KG1 (cell line): Measurements from ENCODE around the gene LRRK2.
"Not testable (repeated sequence)": the region's sequence is repeated elsewhere in the genome, so short reads cannot be mapped to it uniquely, and the experiment has no call there.

Experiments used
- DNase-seq: peaks from one replicate; lab custom pipeline; 2025; lab: John Stamatoyannopoulos, UW

LRRK2 gene

GRCh38 chr12:40248585-40249297 lies 23.9 kb downstream of the LRRK2 start:
- no peak for DNase-seq

- DNase-seq: not testable (repeated sequence)
Observed at GRCh38 chr12:40250652-40251051, 25.9 kb downstream of the LRRK2 start.

- DNase-seq: no peak
Observed at GRCh38 chr12:40253936-40254335, 29.1 kb downstream of the LRRK2 start.

DNA sequence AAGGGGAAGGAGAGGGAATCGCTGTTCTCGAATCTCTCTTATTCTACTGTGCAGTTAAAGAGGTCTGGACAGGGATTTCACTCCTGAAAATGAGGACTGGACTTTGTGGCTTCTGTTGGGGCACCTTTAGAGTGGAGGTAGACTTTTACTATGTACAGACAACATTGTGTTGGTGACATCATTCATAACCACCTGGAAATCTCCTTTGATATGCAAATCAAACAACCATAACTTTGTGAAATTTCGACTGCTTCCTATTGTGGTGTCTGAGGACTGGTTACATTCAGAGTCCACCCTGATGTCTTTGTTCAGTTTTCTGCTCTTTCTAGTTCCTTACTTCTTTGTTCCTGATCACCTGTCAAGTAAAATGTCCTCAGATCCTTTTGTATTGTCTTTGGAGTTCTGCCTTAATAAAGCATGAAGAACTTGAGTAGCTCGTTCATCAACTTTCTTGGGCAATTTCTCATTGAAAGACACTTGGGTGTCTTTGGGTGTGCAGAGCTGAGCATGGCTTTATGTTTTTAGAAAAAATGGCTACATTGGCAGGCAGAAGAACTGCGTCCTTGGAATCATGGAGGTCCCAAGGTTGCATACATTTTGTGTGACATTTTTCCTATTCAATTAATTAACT lies 29.8 kb downstream of the LRRK2 start:
- DNase-seq: no peak

GRCh38 chr12:40258371-40258770 lies 33.6 kb downstream of the LRRK2 start:
- DNase-seq: no peak

DNA sequence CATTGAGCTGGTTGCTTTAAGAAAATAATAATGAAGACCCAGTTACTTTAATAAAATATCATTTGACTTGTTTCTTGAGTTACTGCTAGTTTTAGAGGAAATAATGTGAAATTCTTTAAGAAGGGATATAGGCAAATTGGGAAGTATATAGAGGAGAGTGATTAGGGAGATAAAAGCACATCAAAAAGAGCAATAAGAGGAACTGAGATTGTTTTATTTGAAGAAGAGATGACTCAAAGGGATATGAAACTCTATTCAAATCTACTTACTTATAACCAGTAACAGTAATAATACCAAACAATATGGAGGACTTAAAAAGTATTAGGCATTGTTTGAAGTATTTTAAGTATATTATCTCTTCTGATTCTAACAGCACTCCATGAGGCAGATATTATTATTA lies 37.1 kb downstream of the LRRK2 start:
- no peak for DNase-seq

- DNase-seq: no peak
Observed at GRCh38 chr12:40262657-40263056, 37.9 kb downstream of the LRRK2 start.

DNA sequence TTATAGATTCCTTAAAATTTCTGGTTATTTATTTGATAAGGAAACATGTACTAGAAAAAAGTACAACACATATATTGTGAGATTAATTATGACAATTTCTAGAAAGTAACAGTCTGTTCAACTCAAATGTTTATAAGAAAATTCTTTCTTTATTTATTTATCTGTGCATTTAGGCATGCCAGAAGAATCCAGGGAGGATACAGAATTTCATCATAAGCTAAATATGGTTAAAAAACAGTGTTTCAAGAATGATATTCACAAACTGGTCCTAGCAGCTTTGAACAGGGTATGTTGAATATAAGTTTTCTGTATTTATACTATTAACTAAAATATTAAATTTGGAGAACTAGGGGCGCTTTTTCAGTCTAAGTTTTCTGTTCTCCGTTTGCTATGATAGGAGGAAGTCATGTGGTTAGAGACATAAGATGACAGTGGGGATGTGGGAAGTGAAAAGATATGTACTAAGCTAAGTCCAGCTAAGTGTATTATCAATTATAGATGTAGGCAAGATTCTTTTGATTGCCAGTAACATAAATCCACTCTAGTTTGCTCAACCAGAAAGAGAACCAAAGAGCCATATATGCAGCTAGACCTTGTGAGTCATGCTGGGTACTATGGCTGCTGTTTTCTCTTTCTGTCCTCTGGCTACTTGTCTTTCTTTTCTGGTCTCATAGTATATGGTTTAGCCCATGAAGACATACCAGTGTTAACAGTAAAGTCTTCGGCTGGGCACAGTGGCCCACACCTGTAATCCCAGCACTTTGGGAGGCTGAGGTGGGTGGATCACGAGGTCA lies 39.0 kb downstream of the LRRK2 start:
- no peak for DNase-seq

DNA sequence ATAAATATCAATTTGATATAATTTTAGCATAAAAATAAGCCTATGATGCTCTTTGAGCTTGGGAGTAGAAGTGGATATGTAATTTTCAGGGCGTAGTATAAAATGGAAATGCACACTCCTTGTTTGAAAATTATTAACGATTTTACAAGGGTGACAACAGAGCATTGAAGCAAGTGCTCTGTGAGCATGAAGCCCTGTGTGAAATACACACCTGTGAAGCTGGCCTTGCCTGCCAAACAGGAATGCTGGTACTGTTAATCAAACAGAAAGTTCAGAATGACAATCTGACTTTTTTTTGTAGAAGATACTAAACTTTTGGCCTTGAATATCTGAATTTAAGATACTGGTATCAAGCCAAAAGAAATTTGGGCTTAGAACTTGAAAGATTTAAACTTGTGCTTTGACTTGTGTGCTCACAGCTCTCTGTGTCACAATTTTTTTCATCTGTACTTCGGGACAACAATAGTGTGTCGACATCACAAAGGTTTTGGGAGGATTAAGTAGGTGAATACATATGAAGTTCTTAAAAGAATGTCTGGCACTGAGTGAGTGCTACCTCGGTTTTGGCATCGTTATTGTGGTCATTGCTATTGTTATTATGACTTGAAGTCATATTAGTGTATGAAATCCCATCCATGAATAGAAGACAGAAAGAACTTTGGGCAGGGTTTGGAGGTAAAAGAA lies 47.3 kb downstream of the LRRK2 start:
- no peak for DNase-seq

- DNase-seq: no peak
Observed at GRCh38 chr12:40281791-40282364, 57.1 kb downstream of the LRRK2 start.

- no peak for DNase-seq
Observed at GRCh38 chr12:40286583-40286982, 61.8 kb downstream of the LRRK2 start.

- no peak for DNase-seq
Observed at GRCh38 chr12:40287369-40287975, 62.7 kb downstream of the LRRK2 start.

DNA sequence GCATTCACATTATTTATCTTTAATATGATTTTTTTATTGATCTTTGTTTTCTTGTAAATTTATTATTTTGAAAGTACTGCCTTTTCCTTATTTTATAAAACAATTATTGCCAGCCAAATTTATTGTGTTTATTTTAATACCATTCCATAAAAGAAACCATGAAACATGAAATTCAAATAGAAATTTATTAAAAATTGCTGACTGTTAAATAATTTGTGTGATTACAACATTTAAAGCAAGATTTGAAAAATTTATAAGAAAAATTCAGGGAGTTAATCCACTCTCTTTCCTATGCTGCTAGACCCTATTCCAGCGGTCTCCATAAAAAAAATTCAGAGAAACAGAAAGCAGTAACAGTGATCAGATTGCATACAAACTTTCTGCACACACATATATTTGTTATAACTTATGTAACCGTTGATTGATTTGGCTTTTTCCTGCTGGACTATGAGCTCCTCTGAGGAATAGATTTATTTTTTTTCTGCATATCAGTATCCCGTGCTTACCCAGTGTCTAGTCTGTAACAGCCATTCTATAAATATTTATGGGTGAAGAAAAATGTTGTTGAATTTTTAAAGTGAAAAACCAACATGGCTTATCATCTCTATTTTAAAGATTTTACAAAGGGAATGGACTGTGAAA lies 68.1 kb downstream of the LRRK2 start:
- no peak for DNase-seq

GRCh38 chr12:40298341-40298740 lies 73.5 kb downstream of the LRRK2 start:
- DNase-seq: no peak

DNA sequence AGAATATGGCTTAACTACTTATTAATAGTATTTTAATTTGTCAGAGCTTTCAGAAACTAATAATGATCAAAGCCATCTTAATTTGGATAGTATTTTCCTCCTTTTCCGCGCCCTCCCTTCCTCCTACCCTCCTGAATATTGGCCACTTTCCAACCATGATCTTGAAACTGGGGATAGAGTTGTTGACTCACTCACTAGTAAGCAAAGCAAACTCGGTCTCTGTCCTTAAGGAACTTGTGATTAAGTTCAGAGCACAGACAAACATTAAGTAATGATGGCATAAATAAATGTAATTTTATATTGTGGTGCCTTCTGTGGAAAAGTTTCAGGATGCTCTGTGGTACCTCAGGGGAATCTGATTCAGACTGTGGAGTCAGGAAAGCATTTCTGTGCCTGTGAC lies 75.7 kb downstream of the LRRK2 start:
- DNase-seq: no peak

DNA sequence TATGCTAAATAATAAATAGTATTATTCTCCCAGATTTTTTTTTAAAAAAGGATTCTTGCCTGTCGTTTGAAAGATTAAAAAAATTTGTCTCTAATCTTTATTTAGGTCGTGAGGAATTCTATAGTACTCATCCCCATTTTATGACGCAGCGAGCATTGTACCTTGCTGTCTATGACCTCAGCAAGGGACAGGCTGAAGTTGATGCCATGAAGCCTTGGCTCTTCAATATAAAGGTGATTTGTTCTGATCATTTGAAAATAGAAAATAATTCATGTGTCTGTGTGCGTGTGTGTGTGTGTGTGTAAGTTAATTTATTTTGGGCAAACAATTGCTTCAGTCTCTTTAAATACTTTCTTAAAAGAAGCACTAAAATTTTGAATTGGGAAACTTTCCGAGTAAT lies 84.2 kb downstream of the LRRK2 start:
- no peak for DNase-seq

GRCh38 chr12:40310211-40310610 lies 85.4 kb downstream of the LRRK2 start:
- DNase-seq: no peak

DNA sequence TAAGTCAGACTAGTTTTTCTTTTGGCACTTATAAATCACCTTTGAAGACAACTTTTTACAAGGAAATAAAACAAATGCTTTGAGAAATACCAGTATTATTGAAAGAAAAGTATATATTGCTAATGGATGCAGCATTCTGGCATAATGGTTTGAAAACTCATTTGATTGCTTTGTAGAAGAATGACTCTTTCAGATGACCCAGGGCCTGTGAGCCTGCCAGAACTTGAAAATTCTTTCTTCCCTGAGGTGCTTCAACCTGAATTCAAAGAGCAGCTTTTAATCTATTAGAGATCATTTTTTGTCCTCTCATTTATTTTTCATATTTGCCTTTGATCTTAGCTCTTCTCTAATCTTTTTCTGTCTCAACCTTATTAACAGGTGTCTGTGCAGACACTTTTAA lies 87.4 kb downstream of the LRRK2 start:
- no peak for DNase-seq

DNA sequence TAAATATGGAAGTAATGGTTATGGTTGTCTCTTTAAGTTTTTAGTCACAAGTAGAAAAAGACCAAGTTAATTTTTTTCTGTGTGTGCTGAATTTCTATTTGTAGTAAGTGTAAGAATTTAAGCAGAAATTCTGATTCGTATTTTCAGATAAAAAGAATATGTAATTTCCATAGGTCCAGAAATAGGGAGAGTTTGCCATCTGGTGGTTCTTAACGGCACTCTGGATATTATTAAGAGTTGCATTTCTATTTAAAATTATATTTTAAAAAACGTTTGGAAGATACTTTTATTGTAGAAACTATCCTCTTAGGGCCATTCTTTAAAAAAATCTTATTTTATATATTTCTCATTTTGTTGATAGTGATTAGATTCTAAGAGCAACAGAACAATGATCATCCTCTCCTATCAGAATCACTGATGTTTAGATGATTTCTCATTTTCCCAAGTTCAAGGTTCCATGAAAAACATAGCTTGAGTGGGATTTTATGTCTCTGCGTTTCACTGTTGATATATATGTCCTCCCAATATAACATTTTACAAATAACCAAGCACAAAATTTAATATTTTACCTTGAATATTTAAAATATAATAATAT lies 88.3 kb downstream of the LRRK2 start:
- no peak for DNase-seq

DNA sequence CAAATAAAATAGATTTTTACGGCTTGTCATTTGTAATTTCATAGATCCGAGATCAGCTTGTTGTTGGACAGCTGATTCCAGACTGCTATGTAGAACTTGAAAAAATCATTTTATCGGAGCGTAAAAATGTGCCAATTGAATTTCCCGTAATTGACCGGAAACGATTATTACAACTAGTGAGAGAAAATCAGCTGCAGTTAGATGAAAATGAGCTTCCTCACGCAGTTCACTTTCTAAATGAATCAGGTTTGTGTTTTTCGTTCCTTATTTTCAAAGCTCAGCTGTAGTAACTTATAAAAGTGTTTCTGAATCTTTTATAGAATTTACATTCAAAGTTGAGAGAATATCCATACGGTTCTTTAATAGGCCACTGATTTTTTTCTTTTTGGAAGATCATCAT lies 89.1 kb downstream of the LRRK2 start:
- no peak for DNase-seq

GRCh38 chr12:40314927-40315326 lies 90.1 kb downstream of the LRRK2 start:
- no peak for DNase-seq
